WI38 (cell line): ENCODE results near the gene BLOC1S1.

ENCODE experiments used
- H3K4me3 ChIP-seq: 2 replicates; pipeline ENCODE4 v1.5.1; 2011; ENCODE audit warnings: low read depth, mild to moderate bottlenecking, control low read depth, low read length
- CTCF ChIP-seq: IDR thresholded peaks from 2 replicates; pipeline ENCODE4 v1.5.1; 2012; ENCODE audit warnings: low read depth, mild to moderate bottlenecking, control low read depth, low read length

Gene BLOC1S1

GRCh38 chr12:55762646-55763045 is 46.8 kb downstream of the BLOC1S1 start:
- no peak for TF ChIP-seq CTCF
- H3K4me3 ChIP-seq, result no peak overlapping the region

DNA sequence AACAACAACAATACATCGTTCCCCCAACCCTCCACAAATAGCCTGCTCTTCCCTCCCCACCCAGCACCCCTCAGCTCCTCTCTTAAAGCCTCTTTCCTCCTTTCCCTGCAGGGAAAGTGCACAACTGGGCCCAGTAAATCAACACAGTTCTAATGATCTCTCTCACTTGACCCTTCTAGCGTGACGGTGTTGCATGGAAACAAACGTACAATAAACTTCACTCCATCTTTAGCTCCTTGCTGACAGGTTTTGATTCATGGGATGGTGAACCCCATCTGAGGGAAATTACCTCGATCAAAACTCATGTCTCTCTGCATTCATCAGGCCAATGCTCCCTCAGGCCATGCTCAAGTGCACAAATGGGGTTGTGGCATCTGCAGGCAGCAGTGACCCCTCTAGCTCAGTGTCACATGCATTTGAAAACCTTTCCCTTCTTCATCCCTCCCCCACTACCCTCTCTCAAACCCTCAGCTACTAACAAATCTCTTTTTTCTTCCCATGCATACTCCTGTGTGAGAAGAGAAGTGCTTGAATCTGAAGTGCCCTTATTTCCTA is 50.0 kb downstream of the BLOC1S1 start:
- TF ChIP-seq CTCF, result no peak
- no peak overlapping the region for H3K4me3 ChIP-seq

GRCh38 chr12:55767156-55767555 is 51.3 kb downstream of the BLOC1S1 start:
- TF ChIP-seq CTCF, result no peak
- H3K4me3 ChIP-seq, result no peak overlapping the region
